ENCODE measurements around the gene BRSK2.

Gene BRSK2

DNA sequence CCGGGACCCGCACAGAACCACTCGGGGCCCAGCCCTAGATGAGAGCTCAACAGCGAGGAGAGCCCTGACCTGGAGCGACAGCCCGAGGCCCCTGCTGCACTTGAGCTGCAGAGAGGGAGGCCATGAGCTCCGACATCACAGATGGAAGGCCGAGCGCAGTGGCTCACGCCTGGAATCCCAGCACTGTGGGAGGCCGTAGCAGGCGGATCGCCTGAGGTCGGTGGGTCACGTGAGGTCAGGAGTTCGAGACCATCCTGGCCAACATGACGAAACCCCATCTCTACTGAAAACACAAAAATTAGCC is 13.8 kb upstream of the BRSK2 start:
- no peak for DNase-seq (ENCODE audit: low spot score)

- no peak for DNase-seq (ENCODE audit: low spot score)
Measured at GRCh38 chr11:1377231-1377780, 12.4 kb upstream of the BRSK2 start.

DNA sequence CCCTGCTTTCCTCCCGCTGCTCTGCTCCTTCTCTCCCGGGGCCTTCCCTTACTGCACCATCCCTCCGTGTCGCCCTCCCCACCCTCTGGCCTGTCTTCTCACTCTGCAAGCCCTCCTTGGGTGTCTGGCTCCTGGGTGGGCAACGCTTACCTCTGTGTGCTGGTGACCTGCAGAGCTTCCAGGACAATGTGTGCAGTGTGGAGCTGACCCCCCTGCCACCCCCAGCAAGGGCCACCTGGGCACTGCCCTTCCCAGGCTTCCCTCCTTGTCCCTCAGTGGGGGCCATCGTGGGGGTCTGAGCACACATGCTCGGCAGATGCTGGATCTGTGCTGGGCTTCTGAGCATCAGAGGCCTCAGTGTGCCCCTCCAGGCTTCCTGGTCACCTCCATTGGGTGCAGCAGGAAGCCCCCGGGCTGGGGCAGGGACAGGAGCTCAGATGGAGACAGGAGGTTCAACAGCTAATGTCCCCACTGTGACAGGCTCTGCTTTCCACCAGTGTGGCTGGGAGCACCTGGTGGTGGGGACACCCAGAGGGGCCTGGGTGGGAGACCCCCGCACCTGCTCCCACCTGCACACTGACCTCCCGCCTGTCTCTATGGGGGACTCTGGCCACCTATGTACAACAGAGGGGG is 7.8 kb upstream of the BRSK2 start:
- no peak for DNase-seq (ENCODE audit: low spot score)

- no peak for DNase-seq (ENCODE audit: low spot score)
Measured at GRCh38 chr11:1382429-1382828, 7.3 kb upstream of the BRSK2 start.

DNA sequence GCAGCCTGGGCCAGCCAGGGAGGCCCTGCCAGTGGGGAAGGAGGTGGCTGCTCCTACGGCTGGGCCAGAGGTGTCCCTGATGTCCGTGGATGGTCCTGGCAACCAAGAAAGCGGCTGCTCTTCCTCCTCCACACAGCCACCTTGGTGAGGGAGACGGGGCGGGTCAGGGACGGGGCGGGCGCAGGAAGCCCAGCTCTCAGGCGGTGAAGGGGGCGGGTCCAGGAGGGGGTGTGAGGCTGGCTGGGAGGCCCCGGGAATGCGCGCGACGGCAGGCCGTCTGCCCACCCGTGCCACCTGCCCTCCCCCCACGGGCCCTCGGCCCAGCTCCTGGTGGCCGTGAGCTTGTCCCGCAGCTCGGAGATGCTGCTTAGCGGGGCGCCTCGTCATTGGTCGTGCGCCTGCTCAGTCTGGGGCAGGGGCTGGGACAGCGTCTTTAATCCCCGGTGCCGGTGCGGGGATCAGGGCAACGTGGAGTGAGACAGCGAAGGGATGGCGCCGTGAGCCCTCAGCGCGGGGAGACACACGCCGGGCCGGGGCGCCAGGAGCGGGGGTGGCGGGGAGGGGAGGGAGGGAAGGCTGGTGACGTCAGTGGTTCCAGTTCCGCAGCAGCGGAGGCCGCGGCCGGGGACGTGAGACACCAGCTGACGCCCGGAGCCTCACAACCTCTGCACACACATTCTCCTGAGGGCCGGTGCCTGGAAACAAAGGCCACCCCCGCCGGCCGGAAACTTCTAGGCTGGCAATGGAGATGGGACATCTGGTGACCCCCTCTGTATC is 6.7 kb upstream of the BRSK2 start:
- DNase-seq (ENCODE audit: low spot score), result peak; percentile 66

DNA sequence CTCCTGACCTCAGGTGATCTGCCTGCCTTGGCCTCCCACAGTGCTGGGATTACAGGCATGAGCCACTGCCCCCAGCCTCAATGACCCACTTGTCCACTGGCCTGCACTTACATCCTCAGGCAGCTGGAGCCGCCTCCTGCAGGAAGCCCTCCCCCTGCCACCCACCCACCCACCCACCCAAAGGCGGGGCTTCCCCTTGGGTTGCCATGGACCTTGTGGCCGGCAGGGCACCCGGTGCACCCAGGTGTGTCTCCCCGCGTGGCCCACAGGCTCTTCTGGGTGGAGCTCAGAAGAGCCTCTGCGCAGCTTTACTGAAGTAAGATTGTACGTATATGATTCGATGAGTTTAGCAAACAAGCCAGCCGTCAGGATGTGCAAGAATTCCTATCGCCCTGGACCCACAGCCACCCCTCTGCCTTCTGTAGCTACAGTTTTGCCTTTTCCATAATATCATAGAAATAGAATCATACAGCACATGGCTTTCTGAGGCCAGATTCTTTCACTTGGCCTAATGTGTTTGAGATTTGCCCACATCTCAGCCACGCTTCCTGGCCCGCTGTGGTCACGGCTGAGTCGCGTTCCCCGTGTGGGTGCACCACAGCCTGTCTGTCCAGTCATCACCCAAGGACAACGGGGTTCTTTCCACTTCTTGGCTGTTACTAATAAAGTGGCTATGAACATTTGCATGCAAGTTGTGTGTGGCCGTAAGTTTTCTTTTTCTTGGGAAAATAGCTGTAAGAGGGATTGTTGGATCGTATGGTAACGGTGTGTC is 5.3 kb upstream of the BRSK2 start:
- DNase-seq (ENCODE audit: low spot score), result no peak

DNA sequence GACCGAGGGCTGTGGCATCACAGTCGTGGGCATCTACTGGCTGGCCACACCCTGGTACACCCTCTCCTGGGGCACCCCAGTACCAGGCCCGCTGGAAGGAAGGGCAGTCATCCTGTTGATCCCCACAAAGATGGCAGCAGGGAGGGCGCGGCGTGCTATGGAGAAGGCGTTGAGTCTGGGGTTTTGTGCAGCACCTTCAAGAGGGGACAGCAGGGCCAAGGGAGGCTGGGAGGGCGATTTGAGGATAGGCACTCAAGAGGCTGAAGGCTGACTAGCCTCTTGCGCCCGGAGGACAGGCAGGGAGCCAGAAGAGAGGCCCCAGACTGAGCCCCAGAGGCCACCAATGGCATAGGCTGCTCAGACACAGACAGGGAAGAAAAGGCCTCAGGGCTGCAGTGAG is 2.2 kb upstream of the BRSK2 start:
- DNase-seq (ENCODE audit: low spot score), result no peak

DNA sequence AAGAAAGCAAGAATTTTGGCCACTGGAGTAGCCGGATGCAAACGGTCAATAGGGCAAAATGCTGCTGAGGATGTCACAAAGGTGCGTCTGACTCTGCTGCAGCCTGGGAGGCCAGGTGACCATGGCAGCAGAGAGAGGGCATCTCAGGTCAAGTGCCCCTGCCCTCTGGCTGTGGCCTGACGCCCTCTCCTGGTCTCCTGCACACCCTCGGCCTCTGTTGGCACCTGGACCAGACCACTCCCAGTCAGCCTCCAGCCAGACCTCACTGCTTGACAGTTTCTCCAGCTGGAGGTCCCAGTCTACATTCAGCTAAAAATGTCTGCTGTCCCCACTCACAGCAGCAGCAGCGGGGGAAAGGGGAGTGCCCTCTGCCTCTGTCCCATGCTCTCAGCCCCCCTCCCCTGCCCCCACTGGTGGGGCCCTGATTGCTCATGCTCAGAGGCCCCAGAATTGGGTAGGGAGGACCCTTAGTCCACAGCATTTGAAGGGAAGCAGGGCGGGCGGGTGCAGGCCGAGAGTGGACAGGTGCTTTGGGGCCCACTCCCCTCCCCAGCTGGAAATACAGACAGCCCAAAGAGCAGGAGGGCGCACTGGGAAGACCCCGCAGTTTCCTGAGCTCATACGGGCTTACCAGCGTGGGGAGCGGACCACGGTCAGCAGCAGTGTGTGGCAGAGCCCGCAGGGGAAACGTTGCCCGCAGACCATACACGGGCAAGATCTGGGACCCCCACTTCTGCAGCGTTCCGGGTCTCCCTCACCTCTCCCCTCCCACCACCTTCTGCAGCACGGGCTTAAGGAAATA is 1.6 kb upstream of the BRSK2 start:
- no peak for DNase-seq (ENCODE audit: low spot score)

- no peak for DNase-seq (ENCODE audit: low spot score)
Measured at GRCh38 chr11:1388763-1389102, 1.0 kb upstream of the BRSK2 start.

DNA sequence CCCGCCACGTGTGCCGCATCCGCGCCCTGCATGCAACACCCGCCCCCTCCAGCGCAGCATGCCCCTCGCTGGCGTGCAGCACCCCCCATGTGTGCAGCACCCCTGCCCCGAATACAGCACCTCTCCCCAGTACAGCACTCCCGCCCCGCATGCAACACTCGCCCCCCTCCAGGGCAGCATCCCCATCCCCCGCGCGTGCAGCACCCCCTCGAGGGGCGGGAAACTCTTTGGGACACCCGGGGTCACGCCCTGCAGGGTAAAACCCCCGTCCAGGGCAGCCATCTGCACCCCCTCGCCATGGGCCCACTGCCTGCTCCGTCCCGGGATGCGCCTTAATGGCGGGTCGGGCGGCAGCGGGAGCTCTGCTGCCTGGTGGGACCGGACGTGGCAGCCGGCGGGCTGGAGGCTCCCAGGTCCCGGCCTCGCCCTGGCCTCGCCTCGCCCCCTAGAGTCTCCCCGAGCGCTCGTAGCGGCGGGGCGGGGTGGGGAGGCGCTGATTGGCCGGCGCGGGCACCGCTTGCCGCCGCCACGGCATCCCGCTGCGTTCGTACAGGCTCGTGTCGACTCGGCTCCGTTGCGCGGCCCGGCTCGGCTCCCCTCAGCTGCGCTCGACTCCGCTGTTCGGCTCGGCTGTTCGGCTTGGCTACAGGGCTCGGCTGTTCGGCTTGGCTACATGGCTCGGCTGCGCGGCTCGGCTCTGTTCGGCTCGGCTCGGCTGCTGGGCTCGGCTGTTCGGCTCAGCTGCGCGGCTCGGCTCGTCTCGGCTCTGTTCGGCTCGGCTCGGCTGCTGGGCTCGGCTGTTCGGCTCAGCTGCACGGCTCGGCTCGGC is 417 bp upstream of the BRSK2 start:
- peak; percentile 90 for DNase-seq (ENCODE audit: low spot score)

DNA sequence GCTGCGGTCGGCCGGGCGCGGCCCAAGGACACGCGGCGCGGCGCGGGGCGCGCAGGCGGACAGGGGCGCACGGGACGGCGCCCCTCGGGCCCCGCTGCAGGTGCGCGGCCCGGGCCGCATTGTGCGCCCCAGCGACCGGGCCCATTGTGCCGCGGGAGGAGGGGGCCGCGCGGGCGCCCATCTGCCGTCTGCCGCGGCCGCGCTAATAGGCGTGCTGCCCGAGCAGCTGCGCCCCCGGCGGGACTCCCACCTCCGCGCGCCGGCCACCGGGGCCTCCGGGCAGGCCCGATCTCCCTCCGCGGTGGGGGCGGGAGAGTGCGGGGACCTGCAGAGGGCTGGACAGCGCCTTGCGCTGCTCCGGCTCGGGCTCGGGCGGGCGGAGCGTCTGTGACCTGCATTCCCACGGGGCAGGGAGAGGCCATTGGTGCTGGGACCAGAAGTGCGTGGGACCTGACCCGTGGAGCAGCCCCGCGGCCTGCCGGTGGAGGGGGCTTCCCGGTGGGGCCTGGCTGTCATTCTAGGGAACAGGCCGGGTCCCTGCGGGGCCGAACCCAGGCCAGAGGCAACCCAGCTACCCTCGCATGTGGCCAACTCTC is 933 bp downstream of the BRSK2 start:
- DNase-seq (ENCODE audit: low spot score), result peak; percentile 27

GRCh38 chr11:1391165-1392075 is 1.7 kb downstream of the BRSK2 start:
- DNase-seq (ENCODE audit: low spot score), result peak; percentile 57

DNA sequence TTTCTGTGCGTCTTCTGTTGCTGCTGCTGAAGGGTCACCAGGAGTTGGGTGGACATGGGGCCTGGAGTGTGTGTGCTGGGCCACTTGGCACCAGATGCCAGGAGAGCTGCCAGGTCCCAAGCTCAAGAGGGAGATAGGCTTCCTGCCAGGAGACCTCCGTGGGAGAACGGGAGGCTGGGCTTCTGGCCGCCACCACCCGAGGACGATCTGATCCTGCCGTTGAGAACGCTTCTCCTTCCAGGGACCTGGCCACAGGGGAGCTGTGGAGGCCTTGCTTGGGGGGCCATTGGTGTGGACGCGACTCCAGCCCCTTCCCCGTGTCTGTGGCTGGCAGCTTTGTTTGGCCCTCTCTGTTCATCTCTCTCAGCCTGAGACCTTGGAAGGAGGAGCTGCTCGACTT is 2.4 kb downstream of the BRSK2 start:
- no peak for DNase-seq (ENCODE audit: low spot score)

DNA sequence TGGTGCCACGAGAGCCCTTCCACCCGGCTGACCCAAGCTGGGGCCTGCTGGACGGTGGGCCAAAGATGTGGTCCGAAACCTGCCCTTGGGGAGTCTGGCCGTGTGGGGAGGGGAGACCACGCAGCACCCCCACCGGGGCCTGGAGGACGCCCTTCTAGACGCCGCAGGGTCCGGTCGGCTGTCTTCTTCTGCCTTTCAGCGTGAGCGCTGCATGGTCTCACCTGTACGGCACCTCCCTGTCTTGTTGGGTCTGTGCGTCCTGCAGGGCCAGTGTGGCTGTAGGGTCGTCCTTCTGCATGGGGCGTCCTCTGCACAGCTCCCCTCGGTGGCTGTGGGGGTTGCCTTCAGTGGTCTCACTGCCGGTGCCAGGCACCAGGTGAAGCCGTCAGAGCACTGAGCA is 2.8 kb downstream of the BRSK2 start:
- DNase-seq (ENCODE audit: low spot score), result no peak

DNA sequence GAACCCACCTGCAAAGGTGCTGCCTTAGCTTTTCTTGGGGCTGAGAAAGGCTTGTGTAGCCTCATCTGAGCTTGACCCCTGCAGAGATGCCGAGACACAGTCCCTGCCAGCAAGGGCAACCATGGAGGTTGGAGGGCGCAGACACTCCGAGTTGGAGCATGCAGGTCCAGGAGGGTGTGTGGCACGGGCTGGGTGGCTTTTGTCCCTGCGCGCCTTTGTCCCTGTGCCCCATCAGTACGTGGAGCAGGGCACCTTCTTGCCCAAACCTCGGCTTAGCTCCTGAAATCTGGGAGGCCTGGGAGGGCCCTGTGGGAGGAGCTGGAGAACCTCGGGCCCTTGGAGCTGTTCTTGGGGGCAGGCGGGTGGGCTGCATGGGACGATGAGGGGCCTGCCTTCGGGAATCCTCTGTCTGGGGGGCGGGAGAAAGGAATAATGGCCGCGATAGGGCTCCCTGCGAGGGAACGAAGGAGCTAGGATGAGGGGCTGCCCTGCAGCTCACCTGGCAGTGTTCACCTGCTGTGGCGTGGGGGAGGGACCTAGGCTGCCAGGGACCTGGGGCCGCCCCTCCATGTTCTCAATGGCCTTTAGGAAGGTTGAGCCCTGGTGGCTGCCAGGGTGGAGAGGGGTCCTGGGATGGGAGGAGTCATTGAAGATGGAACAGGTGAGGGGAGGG is 3.4 kb downstream of the BRSK2 start:
- DNase-seq (ENCODE audit: low spot score), result no peak

DNA sequence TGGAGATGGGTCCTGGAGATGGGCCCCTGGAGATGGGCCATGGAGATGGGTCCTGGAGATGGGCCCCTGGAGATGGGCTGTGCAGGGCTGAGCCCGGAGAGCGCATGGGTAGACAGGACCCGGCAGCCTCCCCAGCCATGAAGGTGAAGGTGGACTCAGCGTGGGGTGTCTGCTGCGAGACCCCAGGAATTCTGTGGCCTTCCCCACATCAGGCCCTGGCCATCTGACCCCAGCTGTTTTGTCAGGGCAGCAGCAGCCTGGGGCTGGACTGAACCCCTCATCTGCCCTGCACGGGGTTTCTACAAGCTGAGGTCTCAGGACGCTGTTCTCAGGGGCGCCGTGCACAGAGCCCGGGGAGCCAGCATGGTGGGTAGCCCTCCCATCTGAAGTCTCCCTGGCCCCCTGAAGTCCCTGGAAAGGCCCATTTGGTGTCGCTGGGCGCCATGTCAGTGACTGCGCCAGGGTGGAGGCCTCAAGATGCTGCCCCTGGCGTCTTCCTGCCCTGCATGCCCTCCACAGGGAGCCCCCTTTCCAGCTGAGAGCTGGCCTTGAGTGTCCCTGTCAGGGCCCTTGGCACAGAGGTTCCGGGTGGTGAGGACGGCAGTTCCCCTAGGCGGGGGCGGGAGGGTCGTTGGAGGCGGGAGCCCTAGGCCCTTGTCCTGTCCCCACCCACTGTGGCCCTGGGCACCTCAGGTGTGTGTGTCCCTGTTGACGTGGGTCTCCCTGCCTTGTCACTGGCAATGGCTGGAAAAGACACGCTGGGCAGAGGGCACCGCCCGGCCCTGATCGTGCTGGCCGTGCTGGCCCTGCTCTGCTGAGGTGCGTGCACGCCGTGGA is 5.4 kb downstream of the BRSK2 start:
- DNase-seq (ENCODE audit: low spot score), result no peak

- peak; percentile 27 for DNase-seq (ENCODE audit: low spot score)
Measured at GRCh38 chr11:1395773-1396374, 6.1 kb downstream of the BRSK2 start.

GRCh38 chr11:1396375-1396841 is 6.7 kb downstream of the BRSK2 start:
- DNase-seq (ENCODE audit: low spot score), result no peak

All from pons (tissue), 1 donor.